GM19099 (cell line): Measurements from ENCODE around the gene BTLA.

ENCODE experiments used
- POLR2A ChIP-seq: IDR thresholded peaks from 3 replicates; pipeline ENCODE4 v1.6.1; 2011; ENCODE audit warnings: low read depth; ENCODE audit not compliant: insufficient read length; ENCODE audit errors: extremely low read depth

Gene BTLA

DNA sequence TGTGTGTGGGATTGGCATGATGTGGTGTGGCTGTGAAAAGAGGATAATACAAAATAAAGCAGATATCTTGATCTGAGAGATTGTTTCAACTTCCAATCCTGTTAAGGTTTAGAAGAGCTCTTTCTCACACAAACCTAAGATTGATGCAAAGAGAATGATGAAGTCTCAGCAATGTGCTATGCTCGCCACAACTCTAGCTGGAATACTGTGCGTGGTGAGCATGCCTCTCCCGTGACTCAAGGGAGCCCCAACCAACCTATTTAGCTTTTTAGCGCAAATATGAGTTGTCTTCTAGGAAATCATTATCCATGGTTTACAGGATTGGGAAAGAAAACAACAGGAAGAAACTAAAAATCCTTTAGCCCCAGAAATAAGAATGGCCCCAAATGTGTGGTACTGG, 28.5 kb downstream of the BTLA start:
- TF ChIP-seq POLR2A = no peak

DNA sequence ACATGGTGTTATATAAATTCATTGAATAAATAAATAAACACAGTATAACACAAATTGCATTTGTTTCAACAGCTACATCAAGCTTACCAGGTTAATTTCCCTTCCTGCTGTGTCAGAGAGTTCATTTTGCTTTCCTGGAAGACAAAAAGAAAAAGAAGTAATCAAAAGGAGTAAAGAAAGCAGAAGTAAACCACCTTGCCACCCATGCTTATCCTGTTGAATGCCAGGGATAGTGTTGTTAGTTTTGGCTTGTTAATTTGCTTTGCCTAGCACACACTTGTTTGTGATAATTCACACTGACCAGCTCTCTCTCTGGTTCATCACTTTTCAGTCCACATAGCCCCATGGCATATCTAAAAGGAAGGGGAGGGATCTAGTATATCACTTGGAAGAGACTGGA, 29.6 kb downstream of the BTLA start:
- no peak for TF ChIP-seq POLR2A

DNA sequence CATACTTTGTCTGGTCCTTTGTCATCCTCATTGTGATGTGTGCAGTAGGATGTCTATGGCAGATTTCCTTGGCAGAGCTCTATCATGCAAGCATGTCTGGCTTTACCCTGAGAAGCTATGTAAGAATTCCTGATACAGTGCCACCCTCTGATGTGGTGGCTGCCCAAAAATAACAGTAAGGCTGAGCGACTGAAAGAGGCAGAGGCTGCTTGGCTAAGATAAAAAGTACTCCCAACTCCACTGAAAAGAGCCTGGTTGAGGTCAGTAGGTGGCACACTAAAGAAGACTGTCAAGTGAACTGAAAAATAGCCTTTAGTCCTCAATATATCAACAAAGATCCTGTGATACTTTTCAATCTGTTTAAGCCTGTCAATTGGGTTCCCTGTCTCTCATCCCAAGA, 31.7 kb downstream of the BTLA start:
- no peak for TF ChIP-seq POLR2A

DNA sequence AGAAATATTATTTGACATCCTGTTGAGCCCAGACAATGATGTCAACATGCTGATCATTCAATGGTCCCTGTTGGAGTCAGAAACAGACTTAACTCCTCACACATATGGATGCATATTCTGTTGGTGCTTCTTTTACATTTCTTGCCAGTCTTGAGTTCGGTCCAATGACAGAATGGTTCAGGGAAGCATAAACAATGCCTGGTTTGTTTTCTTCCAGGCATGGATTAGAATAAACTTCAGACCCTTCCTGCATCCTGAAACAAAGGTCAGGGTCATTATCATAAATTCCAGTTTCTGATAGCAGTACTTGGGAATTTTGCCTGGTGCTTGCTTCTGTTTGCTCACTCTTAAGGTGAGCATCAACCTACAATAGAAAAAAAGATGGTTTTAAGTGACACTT, 33.3 kb downstream of the BTLA start:
- no peak for TF ChIP-seq POLR2A

DNA sequence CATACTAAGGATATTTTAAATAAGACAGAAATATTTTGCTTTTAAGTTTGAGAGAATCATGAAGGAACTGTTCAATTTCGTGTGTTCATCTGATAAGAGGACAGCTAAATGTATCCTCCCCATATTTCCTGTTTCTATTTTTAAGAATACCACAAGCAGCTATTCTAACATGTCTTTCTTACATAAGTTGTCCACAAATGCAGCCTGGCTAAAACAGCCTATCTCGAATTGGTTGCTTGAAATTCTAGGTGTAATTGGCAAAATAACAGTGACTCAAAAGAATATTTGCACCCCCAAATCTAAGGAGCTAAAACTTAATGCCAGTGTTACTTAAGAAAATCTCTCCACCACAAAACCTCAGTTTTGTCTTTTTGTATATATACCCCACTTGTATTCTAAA, 35.0 kb downstream of the BTLA start:
- no peak for TF ChIP-seq POLR2A

DNA sequence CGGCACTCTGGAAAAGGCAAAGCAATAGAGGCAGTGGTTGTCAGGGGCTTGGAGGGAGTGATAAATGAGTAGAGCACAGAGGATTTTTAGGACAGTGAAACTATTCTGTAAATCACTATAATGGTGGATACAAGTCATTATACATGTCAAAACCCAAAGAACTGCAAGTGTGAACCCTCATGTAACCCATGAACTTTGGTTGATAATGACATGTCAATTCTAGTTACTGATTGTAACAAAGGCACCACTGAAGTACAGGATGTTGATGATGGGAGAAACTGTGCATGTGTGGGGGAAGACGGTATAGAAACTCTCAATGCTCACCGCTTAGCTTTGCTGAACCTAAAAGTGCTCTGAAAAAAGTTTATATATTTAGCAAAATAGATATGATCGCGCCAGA, 36.0 kb downstream of the BTLA start:
- TF ChIP-seq POLR2A = no peak

DNA sequence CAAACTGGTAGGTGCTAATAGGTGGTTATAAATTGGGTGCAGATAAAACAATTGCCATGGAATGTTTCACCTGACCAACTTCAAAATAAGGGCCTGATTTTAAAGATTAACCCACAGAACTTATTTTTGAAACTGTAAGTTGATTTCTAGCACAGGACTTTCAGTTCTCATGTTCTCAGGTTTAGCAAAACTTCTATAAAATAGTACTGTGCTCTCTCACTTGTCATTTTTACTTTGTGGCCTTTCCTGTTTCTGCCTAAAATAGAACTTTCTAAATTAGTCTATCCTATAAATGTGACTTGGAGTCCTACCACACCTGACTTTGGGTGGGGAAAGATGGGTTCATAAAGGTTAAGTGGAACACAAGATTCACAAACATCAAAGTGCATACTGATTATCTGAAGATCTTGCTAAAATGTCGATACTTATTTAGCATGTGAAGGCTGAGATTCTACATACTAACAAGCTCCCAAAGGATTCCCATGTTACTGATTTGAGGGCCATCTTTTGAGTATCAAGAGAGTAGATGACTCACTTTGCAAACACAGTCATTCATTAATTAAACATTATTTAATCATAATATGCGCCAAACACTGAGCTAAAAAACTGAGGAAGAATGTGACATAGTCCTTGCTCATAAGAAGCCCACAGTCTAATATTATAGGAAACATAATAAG, 38.6 kb downstream of the BTLA start:
- no peak for TF ChIP-seq POLR2A

DNA sequence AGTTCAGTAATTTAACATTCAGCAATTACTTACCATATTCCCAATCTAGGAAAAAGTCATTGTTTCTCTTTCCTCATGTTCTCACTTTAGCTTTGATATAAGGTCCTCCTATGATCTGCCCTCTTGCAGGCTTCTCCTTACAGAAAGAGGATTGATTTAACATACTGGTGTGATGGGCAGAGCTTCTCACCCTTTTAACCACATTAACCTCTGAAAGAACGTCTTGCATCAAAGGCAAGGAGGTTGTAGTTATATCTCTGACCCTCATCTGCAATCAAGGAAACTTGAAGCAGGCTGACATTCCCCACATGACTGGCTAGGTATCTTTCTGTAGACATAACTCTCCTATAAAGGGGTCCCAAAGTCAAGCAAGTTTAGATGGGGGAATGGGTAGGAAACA, 39.5 kb downstream of the BTLA start:
- TF ChIP-seq POLR2A = no peak

DNA sequence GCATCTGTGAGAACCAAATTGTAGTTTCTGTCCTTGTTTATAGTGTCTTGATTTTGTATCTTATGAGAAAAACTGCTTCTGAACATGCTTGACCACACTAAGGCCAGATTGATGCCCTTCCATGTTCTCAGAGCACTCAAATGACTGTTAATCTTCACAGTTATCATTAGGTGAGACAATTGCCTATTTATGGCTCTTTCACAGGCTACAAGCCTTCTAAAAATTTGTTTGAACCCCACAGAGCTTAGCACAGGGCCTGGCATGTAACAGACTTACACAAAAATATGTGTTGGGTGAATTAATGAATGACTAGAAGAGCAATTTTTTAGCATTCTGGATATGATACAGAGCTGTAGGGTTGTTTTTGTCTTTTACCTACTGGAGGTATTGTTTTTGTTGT, 43.1 kb downstream of the BTLA start:
- TF ChIP-seq POLR2A = no peak

DNA sequence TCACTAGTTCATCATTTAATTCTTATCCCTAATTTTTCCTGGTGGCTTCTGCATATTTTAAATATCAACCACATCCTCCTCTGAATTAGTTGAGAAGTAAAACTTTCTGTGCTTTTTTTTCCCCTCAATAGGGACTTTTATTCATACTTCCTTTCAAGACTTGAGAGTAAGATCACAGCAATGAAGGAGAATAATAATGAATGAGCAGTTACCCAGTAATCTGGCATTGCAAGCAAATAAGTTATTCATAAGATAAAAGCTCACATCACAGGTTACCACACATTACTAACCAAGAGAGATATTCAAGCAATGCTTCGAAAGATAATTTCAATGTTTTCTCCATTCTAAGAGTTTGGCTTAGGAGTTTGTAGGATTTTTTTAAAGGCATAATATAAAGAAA, 50.3 kb downstream of the BTLA start:
- no peak for TF ChIP-seq POLR2A

DNA sequence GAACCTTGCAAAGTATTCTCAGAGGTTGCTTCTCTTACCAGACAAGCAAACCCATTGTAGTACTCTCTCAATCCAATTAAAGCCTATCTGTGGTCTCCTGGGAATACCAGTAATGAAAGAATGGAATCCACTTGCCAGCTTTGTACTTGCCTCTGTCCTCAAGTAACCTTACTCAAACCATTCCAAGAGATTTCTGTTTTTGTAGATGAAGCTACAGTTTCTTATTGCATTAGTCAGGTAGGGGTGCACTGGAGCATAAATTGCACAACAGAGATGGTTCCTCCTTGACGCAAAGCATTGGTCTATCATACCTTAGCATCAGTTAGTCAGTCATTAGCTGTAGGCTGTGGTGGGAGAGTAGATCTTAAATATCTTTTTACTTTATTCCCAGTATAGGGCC, 52.9 kb downstream of the BTLA start:
- no peak for TF ChIP-seq POLR2A

DNA sequence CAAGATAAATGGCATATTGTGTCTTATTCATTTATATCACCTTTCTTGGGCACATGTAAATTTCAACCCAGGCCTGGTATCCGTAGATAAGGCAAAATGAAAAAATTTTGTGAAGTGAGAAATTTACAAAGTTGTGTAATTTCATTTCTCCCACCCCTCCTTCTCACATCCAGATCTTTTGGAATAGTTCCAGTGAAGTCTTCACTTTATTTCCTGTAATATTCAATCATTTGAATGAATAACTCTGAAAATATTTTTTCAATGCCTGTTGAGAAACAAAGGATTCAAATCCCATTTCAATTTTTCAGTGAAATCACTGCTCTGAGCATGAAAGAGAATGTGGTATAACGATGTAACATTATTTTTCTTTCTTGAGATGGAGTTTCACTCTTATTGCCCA, 53.4 kb downstream of the BTLA start:
- no peak for TF ChIP-seq POLR2A

DNA sequence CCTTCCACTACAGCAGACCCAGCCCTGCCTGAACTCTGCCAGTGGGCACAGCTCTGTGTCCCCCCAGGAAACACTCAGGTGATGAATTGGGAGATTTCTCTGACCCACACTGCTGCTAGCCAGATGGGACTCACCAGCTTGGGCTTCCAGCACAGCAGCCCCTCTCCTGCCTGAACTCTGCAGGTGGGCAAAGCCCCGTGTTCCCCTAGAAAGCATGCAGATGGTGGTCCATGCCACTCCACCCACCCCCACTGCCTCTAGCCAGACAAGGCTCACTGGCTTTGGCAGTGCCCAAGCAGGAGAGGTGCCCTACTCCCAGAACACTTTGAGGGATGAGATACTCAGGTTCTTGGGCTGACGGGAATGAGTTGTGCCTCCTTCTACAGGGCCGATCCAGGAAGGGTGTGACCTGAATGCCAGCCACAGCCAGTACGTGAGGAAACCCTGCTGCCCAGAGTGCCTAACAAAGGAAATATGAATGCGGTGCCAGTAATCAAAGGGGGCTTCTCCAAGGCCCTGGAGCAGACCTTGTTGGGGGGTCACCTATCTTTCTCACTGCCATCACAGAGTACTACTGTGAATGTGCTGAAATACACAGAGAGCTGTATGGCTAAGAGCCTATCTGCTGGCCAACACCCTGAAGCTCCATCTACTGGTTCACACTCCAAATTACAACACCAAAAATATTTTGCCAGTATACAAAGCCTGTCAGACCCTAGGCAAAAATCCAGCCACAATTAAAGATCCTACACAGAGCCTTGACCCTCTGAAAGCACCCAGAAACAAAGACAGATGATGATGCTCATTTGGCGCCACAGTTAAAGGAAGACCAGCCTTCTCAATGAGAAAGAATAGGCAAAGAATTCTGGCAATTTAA, 61.9 kb downstream of the BTLA start:
- no peak for TF ChIP-seq POLR2A

DNA sequence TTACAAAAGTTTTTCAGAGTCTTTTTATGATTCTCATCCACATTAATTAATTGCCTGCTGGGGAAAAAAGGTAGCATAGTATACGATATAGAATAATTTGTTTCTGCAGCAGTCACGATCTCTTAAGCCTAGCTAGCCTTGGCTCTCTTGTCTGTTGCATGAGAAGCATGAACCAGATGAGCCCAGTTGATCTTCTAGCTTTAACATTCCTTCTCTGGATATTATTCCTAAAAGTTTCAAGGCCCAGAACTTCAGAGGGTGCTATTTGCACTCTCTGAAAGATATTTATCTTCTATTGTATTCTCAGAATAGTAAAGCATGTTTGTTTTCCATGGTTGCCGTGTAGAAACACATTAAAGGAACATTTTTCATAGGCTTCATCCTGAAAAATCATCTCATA, 69.3 kb downstream of the BTLA start:
- TF ChIP-seq POLR2A = no peak

DNA sequence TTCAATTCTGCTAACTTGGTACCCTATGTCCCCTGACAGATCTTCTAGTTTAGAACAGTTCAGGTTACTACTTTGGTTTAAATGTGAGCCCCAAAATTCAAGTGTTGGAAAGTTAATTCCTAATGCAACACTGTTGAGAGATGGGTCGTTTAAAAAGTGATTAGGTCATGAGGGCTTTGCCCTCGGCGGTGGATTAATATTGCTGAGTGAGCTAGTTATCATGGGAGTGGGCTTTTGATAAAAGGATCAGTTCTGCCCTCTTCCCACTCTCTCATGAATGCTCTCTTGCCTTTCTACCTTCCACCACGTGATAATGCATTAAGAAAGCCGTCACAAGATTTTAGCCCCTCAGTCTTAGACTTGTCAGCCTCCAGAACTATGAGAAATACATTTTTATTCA, 72.1 kb downstream of the BTLA start:
- no peak for TF ChIP-seq POLR2A
